K562 (cell line): ENCODE measurements around the gene CAPZA1. TPM values are rescaled to one million over a fixed set of nuclear protein-coding genes. Genes with fewer than 3 reads are reported as not detected.

Source experiments
- ELF1 ChIP-seq: fragments of 200-800 bp; sonication (Bioruptor generic); IDR thresholded peaks from 2 replicates; pipeline ENCODE4 v1.6.1; 2016; ENCODE audit warnings: missing genetic modification characterization, missing compliant biosample characterization
- FOXK2 ChIP-seq, 2 experiments: fragments of 450-650 bp; IDR thresholded peaks in 1 of 2; conservative IDR thresholded peaks in 1 of 2; 2 replicates each; pipeline ENCODE4 v1.6.1; 2016; ENCODE audit warnings: low read depth in 2 of 2, mild to moderate bottlenecking in 1 of 2
- HDAC2 ChIP-seq: fragments of 450-650 bp; IDR thresholded peaks from 2 replicates; pipeline ENCODE4 v1.6.1; 2016; ENCODE audit warnings: mild to moderate bottlenecking
- HOMEZ ChIP-seq: fragments of 250-450 bp; sonication (Bioruptor Pico); IDR thresholded peaks from 2 replicates; pipeline ENCODE4 v1.4.0; 2020; ENCODE audit warnings: mild to moderate bottlenecking, moderate library complexity
- KDM5B ChIP-seq: fragments of 200-600 bp; sonication (generic); IDR thresholded peaks from 2 replicates; pipeline ENCODE4 v1.6.1; 2012; ENCODE audit warnings: low read depth, mild to moderate bottlenecking, moderate library complexity, low read length, control low read depth, inconsistent platforms; ENCODE audit not compliant: insufficient replicate concordance
- MTA3 ChIP-seq: fragments of 450-650 bp; formaldehyde crosslinking; IDR thresholded peaks from 2 replicates; pipeline ENCODE4 v1.6.1; 2017; ENCODE audit warnings: mild to moderate bottlenecking, borderline replicate concordance
- POLR2A ChIP-seq: fragments of 450-650 bp; conservative IDR thresholded peaks from 2 replicates; pipeline ENCODE4 v1.6.1; 2016
- POLR2H ChIP-seq: IDR thresholded peaks from 2 replicates; pipeline ENCODE4 v1.6.1; 2016; ENCODE audit warnings: missing genetic modification characterization, low read depth, mild to moderate bottlenecking, control low read depth, missing compliant biosample characterization, moderate library complexity
- RBM22 ChIP-seq: fragments of 200-400 bp; formaldehyde crosslinking; IDR thresholded peaks from 2 replicates; pipeline ENCODE4 v1.6.1; 2018; ENCODE audit warnings: low read length, low read depth; ENCODE audit not compliant: poor library complexity, severe bottlenecking
- SAFB2 ChIP-seq: fragments of 200-400 bp; formaldehyde crosslinking; IDR thresholded peaks from 2 replicates; pipeline ENCODE4 v1.6.1; 2018; ENCODE audit warnings: borderline replicate concordance, low read length, low read depth, moderate library complexity; ENCODE audit not compliant: severe bottlenecking
- SMARCA4 ChIP-seq: fragments of 450-650 bp; IDR thresholded peaks from 2 replicates; pipeline ENCODE4 v1.6.1; 2016
- U2AF1 ChIP-seq: fragments of 200-400 bp; formaldehyde crosslinking; optimal IDR thresholded peaks from 2 replicates; pipeline ENCODE3; 2017; ENCODE audit warnings: mild to moderate bottlenecking, low read depth, low read length, moderate library complexity
- ZFX ChIP-seq: sonication (generic); formaldehyde crosslinking; IDR thresholded peaks from 2 replicates; pipeline ENCODE4 v1.8.0; 2022; ENCODE audit warnings: mild to moderate bottlenecking, missing genetic modification reagents, moderate library complexity
- ZKSCAN8 ChIP-seq: fragments of 200-800 bp; sonication (Bioruptor generic); IDR thresholded peaks from 2 replicates; pipeline ENCODE4 v1.6.1; 2016; ENCODE audit warnings: missing genetic modification characterization, missing compliant biosample characterization
- ZNF561 ChIP-seq: fragments of 450-650 bp; formaldehyde crosslinking; conservative IDR thresholded peaks from 2 replicates; pipeline ENCODE4 v1.4.0; 2020; ENCODE audit warnings: mild to moderate bottlenecking, moderate library complexity
- polyA plus RNA-seq, 8 experiments: library from polyadenylated mRNA; depleted of rRNA in 4 of 8; stranded (reverse) in 5 of 8; unstranded in 3 of 8; fragments of >200 nt; fragmentation: Nextera tagmentation in 2 of 8; fragmentation: Illumina TruSeq in 1 of 8; extraction: Ambion mirVana in 2 of 8; extraction: Trizol in 1 of 8; gene quantifications; 2 replicates each; pipeline versions ENCODE4 v1.2.1 to v1.2.3, GENCODE V29; 2011 to 2014; ENCODE audit warnings: inconsistent platforms in 1 of 8, missing spikeins in 1 of 8
- total RNA-seq, 7 experiments: library from RNA; depleted of rRNA in 6 of 7; stranded (reverse); fragments of >200 nt in 6 of 7; fragmentation: Illumina TruSeq in 2 of 7; extraction: Trizol in 2 of 7; gene quantifications; 2 replicates each; pipeline versions ENCODE4 v1.2.1 to v1.2.3, GENCODE V29; 2011 to 2021; ENCODE audit warnings: low replicate concordance in 1 of 7

Gene CAPZA1
- total and polyA plus RNA-seq, 9 of the 15 experiments (the other 6 are each of a cell fraction or from before 2014, with no cell fraction given) = 237 to 1,020 (median 306) TPM

- TF ChIP-seq RBM22 (peak; percentile 67), ELF1 (no peak), MTA3 (no peak), ZNF561 (0 out of 2 replicates have a peak, but pooled peaks have one; percentile 11), SAFB2 (no peak), ZFX (CRISPR knock-in tag) (peak; percentile 9; the same call in 1 of the 2 replicates), SMARCA4 (no peak), POLR2H (tag) (0 out of 2 replicates have a peak, but pooled peaks have one; percentile 6), FOXK2 (conservative IDR thresholded peaks at IDR 0.05 in 1 of 2, IDR thresholded peaks at IDR 0.05 in 1 of 2; ENCODE audit: low read depth in 2 of 2) (no peak), ZKSCAN8 (CRISPR knock-in tag) (0 out of 2 replicates have a peak, but pooled peaks have one; percentile 22), POLR2A (peak; percentile 45), U2AF1 (no peak), HOMEZ (no peak), KDM5B (peak; percentile 29), HDAC2 (no peak)
Measured at GRCh38 chr1:112701227-112702066, 81.8 kb downstream of the CAPZA1 start (continued).
